ENCODE measurements around the gene FOXD2. TPM values are rescaled to one million over a fixed set of nuclear protein-coding genes. Genes with fewer than 3 reads are reported as not detected.

Gene FOXD2
- total RNA-seq, 1 experiment from 2014 or later: 0.07 TPM

DNA sequence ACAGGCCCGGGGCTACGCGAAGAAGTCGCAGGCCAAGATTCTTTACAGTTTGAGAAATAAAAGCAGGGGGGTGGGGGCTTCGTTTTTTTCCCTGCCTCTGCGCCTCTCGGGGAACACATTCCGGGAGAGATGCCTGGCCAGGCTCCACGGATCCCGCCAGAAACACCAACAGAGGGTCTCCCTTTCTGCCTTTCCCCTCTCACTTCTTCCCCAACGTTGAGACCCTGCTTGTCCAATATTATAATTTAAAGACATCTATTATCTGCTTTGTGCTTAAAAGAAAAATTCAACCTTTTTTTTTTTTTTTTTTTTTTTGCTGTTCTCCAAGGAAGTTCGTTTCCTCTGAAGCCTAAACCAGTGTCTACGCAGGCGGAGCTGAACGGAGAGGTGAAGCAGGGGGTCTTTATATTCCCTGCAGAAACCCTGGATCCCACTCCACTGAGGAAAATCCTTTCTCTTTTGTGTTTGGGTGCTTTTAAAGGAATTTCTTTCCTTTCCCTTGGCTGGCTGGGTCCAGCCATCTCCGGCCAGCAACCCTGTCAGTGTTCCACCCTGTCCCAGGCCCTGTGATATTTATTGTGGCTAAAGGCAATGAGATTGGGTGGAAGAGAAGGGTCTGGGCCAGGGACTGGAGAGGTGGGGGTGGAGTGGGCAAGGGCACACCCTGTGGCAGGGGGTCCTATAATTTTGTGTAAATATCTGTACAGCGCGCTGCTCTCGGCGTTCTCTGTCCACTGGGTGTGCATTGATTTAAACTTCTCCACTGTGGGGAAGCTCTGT lies 2.2 kb downstream of the FOXD2 start:
- H3K4me3 ChIP-seq (ENCODE audit: low read length): no peak overlapping the region
- H2AFZ ChIP-seq (ENCODE audit: low read length): no peak overlapping the region
- no peaks in the 10 kb centered on the region for H3K36me3 ChIP-seq (ENCODE audit: insufficient read depth, low read length)
- no peaks in the 10 kb centered on the region for H3K27me3 ChIP-seq (ENCODE audit: low read length)
- no peak overlapping the region for H3K27ac ChIP-seq (ENCODE audit: low read length)
- H3K79me2 ChIP-seq (ENCODE audit: low read length): peaks cover 20% of the 10 kb centered on the region
- no peak for DNase-seq
- H4K20me1 ChIP-seq (ENCODE audit: insufficient read depth, low read depth, low read length): 0 out of 2 replicates have a peak, but pooled peaks cover 5% of the 10 kb centered on the region
- H3K4me1 ChIP-seq (ENCODE audit: low read length): peaks cover 16% of the 10 kb centered on the region
- H3K9me3 ChIP-seq (ENCODE audit: low read length): no peaks in the 10 kb centered on the region
- H3K4me2 ChIP-seq (ENCODE audit: low read depth, low read length, poor library complexity, severe bottlenecking): no peak overlapping the region
- no peaks in the 10 kb centered on the region for H3K9me2 ChIP-seq (replicated peaks; ENCODE audit: insufficient read depth, low read length)
- H3K9ac ChIP-seq (ENCODE audit: low read length): no peak overlapping the region

DNA sequence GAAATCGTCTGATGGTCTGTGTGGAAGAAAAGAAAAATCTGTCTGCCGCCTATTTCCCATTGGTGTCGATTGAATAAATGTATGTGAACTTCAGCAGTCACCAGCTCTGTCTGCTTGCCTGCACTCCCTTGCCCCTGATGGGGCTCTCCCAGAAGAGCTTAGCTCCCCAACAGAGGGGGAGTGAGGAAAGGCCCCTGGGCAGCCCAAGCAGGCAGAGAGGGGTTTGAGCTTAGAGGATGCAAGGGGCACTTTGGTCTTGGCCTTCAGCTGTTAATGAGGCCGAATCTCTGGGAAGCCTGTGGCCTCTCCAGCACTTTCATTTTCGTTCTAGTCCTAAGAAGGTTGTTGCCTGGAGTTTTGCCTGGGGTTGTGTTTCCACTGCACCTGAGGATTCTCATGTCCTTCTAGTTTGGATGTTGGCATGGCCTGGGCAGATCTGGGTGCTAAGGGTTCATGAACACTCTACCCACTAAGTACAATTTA lies 2.8 kb downstream of the FOXD2 start:
- no peaks in the 10 kb centered on the region for H3K9me2 ChIP-seq (replicated peaks; ENCODE audit: insufficient read depth, low read length)
- no peaks in the 10 kb centered on the region for H3K9me3 ChIP-seq (ENCODE audit: low read length)
- H2AFZ ChIP-seq (ENCODE audit: low read length): no peak overlapping the region
- peaks cover 15% of the 10 kb centered on the region for H3K79me2 ChIP-seq (ENCODE audit: low read length)
- H3K36me3 ChIP-seq (ENCODE audit: insufficient read depth, low read length): no peaks in the 10 kb centered on the region
- peaks cover 20% of the 10 kb centered on the region for H3K4me1 ChIP-seq (ENCODE audit: low read length)
- H3K4me3 ChIP-seq (ENCODE audit: low read length): no peak overlapping the region
- H4K20me1 ChIP-seq (ENCODE audit: insufficient read depth, low read depth, low read length): 0 out of 2 replicates have a peak, but pooled peaks cover 4% of the 10 kb centered on the region
- DNase-seq: no peak
- H3K27me3 ChIP-seq (ENCODE audit: low read length): no peaks in the 10 kb centered on the region
- no peak overlapping the region for H3K4me2 ChIP-seq (ENCODE audit: low read depth, low read length, poor library complexity, severe bottlenecking)
- no peak overlapping the region for H3K9ac ChIP-seq (ENCODE audit: low read length)
- no peak overlapping the region for H3K27ac ChIP-seq (ENCODE audit: low read length)

DNA sequence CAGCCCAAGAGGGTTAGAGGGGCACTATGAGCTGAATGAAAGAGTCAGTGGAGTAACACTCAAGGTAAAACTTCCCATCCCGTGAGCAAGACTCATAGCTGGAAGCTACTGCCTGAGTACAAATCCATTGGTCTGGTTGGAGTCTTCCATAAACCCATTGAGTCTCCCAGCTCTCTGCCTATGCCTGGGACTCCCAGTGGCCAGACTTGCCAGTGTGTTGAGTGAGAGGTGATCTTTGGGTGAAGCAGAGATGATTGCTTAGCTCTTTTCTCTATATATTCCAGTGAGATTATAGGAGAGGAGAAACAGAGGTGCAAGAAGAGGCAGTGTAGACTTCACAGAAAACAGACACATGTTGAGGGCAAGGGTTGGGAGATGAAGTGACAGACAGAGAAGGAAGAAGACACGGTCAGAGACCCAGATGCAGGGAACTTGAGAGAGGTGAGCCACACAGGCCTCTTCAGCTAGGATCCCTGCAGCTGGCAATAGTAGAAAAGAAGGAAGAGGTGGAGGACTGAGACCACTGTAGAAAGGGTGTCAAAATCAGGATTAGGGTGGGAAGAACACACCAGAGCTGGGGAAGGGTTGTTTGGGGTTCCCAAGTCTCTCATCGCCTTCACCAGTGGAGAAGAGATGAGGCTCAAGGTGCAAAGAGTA lies 3.7 kb downstream of the FOXD2 start:
- Histone ChIP-seq H3K4me2 (ENCODE audit: low read depth, low read length, poor library complexity, severe bottlenecking) (no peak overlapping the region), H3K4me3 (ENCODE audit: low read length) (no peak overlapping the region), H3K79me2 (ENCODE audit: low read length) (peaks cover 7% of the 10 kb centered on the region), H3K27ac (ENCODE audit: low read length) (no peak overlapping the region), H3K4me1 (ENCODE audit: low read length) (peaks cover 13% of the 10 kb centered on the region), H3K9ac (ENCODE audit: low read length) (no peak overlapping the region), H4K20me1 (ENCODE audit: insufficient read depth, low read depth, low read length) (0 out of 2 replicates have a peak, but pooled peaks cover 4% of the 10 kb centered on the region), H3K9me2 (replicated peaks; ENCODE audit: insufficient read depth, low read length) (no peaks in the 10 kb centered on the region), H3K36me3 (ENCODE audit: insufficient read depth, low read length) (no peaks in the 10 kb centered on the region), H3K27me3 (ENCODE audit: low read length) (no peaks in the 10 kb centered on the region), H3K9me3 (ENCODE audit: low read length) (no peaks in the 10 kb centered on the region), H2AFZ (ENCODE audit: low read length) (no peak overlapping the region)
- DNase-seq: no peak

DNA sequence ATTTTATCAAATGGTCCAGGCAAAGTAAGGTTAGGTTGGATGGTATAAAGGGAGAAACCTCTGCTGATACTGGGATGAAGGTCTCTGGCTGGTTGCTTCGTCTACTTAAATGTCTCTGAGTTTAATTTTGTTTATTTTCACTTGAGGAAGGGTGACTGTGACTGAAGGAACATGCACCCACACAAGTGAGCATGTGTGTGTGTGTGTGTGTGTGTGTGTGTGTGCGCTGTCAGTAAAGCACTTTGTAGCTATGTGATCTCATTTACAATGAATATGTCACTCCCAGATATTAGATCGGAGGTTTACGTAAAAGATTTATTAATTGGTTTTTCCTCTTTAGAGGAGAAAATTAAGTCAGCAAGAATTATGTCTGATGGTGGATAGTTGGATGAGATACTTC lies 4.4 kb downstream of the FOXD2 start:
- Histone ChIP-seq H2AFZ (ENCODE audit: low read length) (no peak overlapping the region), H3K4me3 (ENCODE audit: low read length) (no peak overlapping the region), H3K4me1 (ENCODE audit: low read length) (peaks cover 13% of the 10 kb centered on the region), H3K79me2 (ENCODE audit: low read length) (peaks cover under 1% of the 10 kb centered on the region), H3K9me2 (replicated peaks; ENCODE audit: insufficient read depth, low read length) (no peaks in the 10 kb centered on the region), H3K4me2 (ENCODE audit: low read depth, low read length, poor library complexity, severe bottlenecking) (no peak overlapping the region), H3K27ac (ENCODE audit: low read length) (no peak overlapping the region), H3K9ac (ENCODE audit: low read length) (no peak overlapping the region), H3K27me3 (ENCODE audit: low read length) (no peaks in the 10 kb centered on the region), H3K9me3 (ENCODE audit: low read length) (no peaks in the 10 kb centered on the region), H4K20me1 (ENCODE audit: insufficient read depth, low read depth, low read length) (0 out of 2 replicates have a peak, but pooled peaks cover 4% of the 10 kb centered on the region), H3K36me3 (ENCODE audit: insufficient read depth, low read length) (no peaks in the 10 kb centered on the region)
- DNase-seq: no peak

DNA sequence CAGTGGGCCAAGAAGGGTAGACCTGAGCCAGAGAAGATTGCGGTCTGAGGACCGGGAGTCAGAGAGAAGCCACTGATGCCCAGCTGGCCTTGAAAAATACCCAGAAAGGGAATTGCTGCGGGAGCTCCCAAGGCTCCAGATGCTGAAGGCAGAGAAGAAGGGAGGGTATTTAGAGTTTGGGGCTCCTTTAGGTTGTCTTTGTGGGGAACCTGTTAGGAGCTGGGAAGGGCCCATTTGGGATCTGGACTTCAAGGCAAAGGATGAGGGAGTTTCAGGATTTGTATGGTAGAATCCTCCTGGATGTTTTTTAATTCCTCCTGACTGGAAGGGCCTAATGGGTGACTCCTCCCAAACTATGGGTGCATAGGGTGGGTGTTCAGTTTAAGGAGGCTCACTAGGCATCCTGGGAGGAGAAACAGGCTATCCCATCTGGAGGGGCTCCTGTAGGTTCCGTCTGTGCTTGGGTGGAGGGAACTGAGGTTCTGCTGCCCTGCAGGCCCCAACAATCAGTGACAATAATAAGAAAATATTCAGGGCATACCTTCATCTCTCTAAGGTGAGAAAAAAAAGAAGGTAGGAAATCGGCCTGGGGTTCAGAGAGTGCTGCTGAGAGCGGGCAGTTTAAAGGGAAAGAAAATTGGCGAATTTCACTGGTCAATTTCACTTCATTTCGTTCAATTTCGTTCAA lies 5.1 kb downstream of the FOXD2 start:
- Histone ChIP-seq H3K9me3 (ENCODE audit: low read length) (no peaks in the 10 kb centered on the region), H4K20me1 (ENCODE audit: insufficient read depth, low read depth, low read length) (0 out of 2 replicates have a peak, but pooled peaks cover 5% of the 10 kb centered on the region), H3K79me2 (ENCODE audit: low read length) (no peaks in the 10 kb centered on the region), H3K4me2 (ENCODE audit: low read depth, low read length, poor library complexity, severe bottlenecking) (no peak overlapping the region), H3K4me1 (ENCODE audit: low read length) (peaks cover 18% of the 10 kb centered on the region), H3K4me3 (ENCODE audit: low read length) (no peak overlapping the region), H3K27me3 (ENCODE audit: low read length) (no peaks in the 10 kb centered on the region), H3K27ac (ENCODE audit: low read length) (no peak overlapping the region), H2AFZ (ENCODE audit: low read length) (no peak overlapping the region), H3K9me2 (replicated peaks; ENCODE audit: insufficient read depth, low read length) (no peaks in the 10 kb centered on the region), H3K36me3 (ENCODE audit: insufficient read depth, low read length) (no peaks in the 10 kb centered on the region), H3K9ac (ENCODE audit: low read length) (no peak overlapping the region)
- DNase-seq: no peak

DNA sequence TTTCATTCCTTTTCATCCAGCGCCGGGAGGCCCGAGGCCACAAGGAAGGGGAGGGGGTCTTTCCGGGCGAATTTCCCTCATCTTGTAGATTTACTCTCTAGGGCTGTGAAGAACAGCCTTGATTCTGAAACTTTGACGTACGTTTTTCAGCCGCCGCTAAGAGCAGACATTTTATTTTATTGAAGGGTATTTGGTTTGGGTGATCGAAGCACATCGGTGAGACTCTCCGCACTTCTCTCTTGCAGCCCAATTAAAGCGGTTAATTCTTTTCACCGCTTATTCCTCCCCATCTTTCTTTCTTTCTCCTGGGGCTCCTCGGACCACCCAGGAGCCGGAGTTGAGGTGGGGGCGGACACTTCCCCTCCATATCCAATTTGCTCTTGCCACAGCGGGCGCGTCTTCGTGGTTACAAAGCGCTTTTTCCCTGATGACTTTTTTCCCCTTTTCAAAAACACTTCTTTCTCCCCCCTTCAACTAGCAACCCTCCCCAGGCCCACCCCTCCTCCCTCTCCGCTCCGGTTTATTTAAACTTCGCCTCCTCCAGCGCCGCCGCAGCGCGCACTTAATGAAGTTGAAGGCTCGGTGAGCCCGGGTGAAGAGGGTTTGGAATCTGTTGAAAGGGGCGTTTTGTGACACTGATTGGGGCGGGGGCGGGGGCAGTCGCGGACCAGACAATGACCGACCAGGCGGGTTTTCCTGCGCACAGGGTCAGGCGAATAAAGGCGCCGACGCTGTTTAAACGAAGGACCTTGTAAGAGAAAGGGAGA lies 5.9 kb downstream of the FOXD2 start:
- H3K4me2 ChIP-seq (ENCODE audit: low read depth, low read length, poor library complexity, severe bottlenecking): no peak overlapping the region
- 0 out of 2 replicates have a peak, but pooled peaks cover 7% of the 10 kb centered on the region for H4K20me1 ChIP-seq (ENCODE audit: insufficient read depth, low read depth, low read length)
- no peak for DNase-seq
- H3K4me3 ChIP-seq (ENCODE audit: low read length): no peak overlapping the region
- H3K27me3 ChIP-seq (ENCODE audit: low read length): no peaks in the 10 kb centered on the region
- H3K9me3 ChIP-seq (ENCODE audit: low read length): no peaks in the 10 kb centered on the region
- H3K9me2 ChIP-seq (replicated peaks; ENCODE audit: insufficient read depth, low read length): no peaks in the 10 kb centered on the region
- no peaks in the 10 kb centered on the region for H3K79me2 ChIP-seq (ENCODE audit: low read length)
- H3K36me3 ChIP-seq (ENCODE audit: insufficient read depth, low read length): no peaks in the 10 kb centered on the region
- no peak overlapping the region for H3K27ac ChIP-seq (ENCODE audit: low read length)
- H2AFZ ChIP-seq (ENCODE audit: low read length): no peak overlapping the region
- H3K4me1 ChIP-seq (ENCODE audit: low read length): peaks cover 20% of the 10 kb centered on the region
- no peak overlapping the region for H3K9ac ChIP-seq (ENCODE audit: low read length)

DNA sequence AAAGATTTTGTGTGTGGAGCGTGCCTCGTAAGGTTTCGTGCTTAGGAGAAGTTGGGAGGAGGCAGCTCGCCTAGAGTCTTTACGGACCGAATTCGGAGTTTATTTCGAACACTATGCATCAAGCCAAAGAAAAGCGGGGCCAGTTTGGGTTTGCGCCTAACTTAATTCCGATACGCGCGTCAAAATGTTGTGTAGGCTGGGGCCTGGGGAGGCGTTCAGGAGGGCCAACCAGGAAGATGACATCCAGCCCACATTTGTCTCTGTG lies 6.4 kb downstream of the FOXD2 start:
- Histone ChIP-seq H3K36me3 (ENCODE audit: insufficient read depth, low read length) (no peaks in the 10 kb centered on the region), H3K9ac (ENCODE audit: low read length) (no peak overlapping the region), H3K4me1 (ENCODE audit: low read length) (peaks cover 20% of the 10 kb centered on the region), H4K20me1 (ENCODE audit: insufficient read depth, low read depth, low read length) (0 out of 2 replicates have a peak, but pooled peaks cover 7% of the 10 kb centered on the region), H3K79me2 (ENCODE audit: low read length) (no peaks in the 10 kb centered on the region), H3K9me2 (replicated peaks; ENCODE audit: insufficient read depth, low read length) (no peaks in the 10 kb centered on the region), H3K4me3 (ENCODE audit: low read length) (peak overlapping the region; percentile 62), H3K27ac (ENCODE audit: low read length) (no peak overlapping the region), H3K9me3 (ENCODE audit: low read length) (no peaks in the 10 kb centered on the region), H3K4me2 (ENCODE audit: low read depth, low read length, poor library complexity, severe bottlenecking) (peak overlapping the region; percentile 80), H3K27me3 (ENCODE audit: low read length) (no peaks in the 10 kb centered on the region), H2AFZ (ENCODE audit: low read length) (no peak overlapping the region)
- DNase-seq: no peak

Measured in Karpas-422 (cell line).